Testis (tissue), 2 donors: Measurements from ENCODE around the gene FAM83D.

Experiments
- POLR2A ChIP-seq: fragments of 450-650 bp; IDR thresholded peaks from one replicate; pipeline ENCODE4 v1.6.1; 2017; ENCODE audit warnings: antibody characterized with exemption, mild to moderate bottlenecking, moderate library complexity
- TF ChIP-seq, protein P1 (sequence below), 3 experiments: fragments of 450-650 bp in 2 of 3; fragments of 200-600 bp in 1 of 3; sonication (generic) in 1 of 3; IDR thresholded peaks; one replicate each; pipeline ENCODE4 v1.5.1; 2016 to 2019; ENCODE audit warnings: antibody characterized with exemption in 3 of 3, mild to moderate bottlenecking in 2 of 3, moderate library complexity in 1 of 3

DNA sequence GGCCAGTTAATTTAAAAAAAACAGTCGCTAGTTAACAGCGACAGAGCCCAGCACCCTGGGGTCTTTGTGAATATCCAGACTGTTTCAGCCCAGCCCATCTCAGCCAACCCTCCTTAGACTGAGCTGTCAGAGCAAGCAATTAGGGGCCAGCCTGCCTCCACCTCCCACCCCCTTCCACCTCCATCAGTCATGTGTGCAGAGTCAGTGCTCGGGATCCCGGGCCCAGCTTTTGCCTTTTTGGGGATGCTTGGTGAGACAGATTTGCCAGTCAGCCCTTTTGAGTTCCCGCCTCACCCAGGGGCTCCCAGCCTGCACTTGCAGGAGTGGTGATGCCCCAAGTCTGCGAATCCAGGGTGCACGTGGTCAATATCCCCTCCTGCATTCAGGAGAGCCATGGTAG, 6.5 kb upstream of the FAM83D start:
- TF ChIP-seq POLR2A: no peak
- TF ChIP-seq, protein P1, sequence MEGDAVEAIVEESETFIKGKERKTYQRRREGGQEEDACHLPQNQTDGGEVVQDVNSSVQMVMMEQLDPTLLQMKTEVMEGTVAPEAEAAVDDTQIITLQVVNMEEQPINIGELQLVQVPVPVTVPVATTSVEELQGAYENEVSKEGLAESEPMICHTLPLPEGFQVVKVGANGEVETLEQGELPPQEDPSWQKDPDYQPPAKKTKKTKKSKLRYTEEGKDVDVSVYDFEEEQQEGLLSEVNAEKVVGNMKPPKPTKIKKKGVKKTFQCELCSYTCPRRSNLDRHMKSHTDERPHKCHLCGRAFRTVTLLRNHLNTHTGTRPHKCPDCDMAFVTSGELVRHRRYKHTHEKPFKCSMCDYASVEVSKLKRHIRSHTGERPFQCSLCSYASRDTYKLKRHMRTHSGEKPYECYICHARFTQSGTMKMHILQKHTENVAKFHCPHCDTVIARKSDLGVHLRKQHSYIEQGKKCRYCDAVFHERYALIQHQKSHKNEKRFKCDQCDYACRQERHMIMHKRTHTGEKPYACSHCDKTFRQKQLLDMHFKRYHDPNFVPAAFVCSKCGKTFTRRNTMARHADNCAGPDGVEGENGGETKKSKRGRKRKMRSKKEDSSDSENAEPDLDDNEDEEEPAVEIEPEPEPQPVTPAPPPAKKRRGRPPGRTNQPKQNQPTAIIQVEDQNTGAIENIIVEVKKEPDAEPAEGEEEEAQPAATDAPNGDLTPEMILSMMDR (IDR thresholded peaks at IDR 0.05): no peak
